GM12872 (cell line): ENCODE results near the gene CNGA1.

Source experiments
- TF ChIP-seq, protein P1 (sequence below): IDR thresholded peaks from 3 replicates; pipeline ENCODE4 v1.5.1; 2011; ENCODE audit warnings: low read depth, mild to moderate bottlenecking, low read length, moderate library complexity; ENCODE audit not compliant: insufficient read depth

Gene CNGA1

DNA sequence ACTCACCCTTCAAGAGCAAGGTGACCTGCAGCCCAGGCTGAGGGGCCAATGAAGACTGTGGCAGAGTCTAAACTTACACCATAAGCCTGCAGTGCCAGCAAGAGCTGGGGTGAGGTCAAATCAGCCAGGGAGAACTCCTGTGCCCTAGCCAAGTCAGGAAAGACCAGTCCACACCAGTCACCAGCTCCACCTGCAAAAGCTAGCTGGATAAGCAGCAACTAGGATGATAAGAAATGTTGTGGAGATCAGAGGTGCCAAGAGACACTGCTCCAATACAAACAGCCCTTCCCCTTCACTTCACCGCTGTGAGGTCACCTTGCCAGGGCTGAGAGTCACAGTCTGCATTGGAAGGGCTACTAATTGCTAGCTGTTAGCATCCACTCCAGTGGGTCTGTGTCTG is 31.4 kb upstream of the CNGA1 start:
- TF ChIP-seq, protein P1, sequence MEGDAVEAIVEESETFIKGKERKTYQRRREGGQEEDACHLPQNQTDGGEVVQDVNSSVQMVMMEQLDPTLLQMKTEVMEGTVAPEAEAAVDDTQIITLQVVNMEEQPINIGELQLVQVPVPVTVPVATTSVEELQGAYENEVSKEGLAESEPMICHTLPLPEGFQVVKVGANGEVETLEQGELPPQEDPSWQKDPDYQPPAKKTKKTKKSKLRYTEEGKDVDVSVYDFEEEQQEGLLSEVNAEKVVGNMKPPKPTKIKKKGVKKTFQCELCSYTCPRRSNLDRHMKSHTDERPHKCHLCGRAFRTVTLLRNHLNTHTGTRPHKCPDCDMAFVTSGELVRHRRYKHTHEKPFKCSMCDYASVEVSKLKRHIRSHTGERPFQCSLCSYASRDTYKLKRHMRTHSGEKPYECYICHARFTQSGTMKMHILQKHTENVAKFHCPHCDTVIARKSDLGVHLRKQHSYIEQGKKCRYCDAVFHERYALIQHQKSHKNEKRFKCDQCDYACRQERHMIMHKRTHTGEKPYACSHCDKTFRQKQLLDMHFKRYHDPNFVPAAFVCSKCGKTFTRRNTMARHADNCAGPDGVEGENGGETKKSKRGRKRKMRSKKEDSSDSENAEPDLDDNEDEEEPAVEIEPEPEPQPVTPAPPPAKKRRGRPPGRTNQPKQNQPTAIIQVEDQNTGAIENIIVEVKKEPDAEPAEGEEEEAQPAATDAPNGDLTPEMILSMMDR: no peak

DNA sequence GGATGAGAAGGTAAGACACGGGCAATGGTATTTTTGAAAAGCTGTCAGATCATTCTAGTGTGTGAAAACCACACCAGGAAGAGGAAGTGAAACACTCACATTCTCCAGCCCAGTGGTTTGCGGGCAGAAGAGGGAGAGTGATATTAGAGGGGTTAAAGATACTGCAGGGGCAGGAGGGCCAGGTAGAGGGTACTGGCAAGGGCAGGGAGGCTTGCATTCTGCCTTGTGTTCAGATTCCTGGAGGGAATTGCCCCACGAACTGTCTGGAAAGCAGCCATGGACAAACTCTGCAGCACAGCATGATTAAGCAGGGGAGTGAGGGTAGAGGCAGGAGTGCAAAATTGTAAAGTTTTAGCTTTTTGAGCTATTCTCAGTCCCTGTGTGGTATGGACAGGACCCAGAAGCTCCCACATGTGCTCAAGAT is 31.0 kb upstream of the CNGA1 start:
- TF ChIP-seq, protein P1: no peak

DNA sequence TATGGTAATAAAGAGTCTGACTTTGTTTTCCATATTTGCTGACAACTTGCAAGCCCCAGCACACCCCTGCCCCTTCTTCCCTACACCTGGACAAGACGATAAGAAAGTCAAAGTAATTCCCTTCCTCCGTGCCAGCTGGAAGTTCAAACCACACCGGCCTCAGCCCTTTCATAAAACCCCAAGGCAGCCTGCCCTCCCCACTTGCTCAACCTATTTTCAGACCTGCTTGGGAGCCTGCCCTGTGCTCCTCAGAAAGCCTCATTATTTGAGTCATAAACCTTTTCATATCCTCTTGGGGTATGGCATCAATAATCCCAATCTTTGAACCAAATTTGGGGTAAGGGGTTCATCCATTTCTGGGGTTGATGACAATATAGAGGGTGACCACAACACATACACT is 29.6 kb upstream of the CNGA1 start:
- TF ChIP-seq, protein P1: no peak

DNA sequence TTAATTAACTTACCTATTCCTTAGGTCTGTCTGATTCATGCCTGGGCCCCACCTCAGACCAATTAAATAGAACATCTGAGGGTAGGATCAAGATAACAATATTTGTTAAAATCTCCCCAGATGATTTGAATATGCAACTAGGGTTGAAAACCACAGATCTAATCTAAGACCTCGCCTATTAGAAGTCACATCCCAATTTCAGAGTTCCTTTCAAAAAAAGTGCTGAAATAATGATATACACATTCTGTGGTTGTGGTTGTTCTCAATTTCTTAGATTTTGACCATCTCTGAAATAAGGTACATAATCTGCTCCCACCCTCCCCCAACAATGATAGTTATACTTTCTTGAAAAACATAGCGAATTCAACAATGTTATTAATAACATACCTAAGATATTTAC is 27.8 kb upstream of the CNGA1 start:
- TF ChIP-seq, protein P1: no peak

DNA sequence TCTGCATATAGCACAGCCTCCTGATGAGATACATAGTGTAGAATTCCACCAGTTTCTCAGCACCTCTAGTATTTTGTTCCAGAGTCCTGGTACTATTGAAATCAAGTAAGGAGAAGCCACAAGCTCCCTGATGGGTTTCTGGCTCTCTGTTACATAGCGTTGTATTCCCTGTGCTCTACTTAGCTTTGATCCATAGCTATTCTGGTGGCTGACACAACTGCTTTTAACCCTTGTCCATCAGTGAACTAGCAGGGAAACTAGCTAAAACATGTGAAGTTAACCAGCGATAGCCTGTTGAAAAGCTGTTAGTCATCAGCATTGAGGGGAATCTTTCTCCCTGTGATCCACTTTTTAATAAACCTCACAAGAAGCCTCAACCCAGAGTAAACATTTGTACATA is 27.0 kb upstream of the CNGA1 start:
- TF ChIP-seq, protein P1: no peak

DNA sequence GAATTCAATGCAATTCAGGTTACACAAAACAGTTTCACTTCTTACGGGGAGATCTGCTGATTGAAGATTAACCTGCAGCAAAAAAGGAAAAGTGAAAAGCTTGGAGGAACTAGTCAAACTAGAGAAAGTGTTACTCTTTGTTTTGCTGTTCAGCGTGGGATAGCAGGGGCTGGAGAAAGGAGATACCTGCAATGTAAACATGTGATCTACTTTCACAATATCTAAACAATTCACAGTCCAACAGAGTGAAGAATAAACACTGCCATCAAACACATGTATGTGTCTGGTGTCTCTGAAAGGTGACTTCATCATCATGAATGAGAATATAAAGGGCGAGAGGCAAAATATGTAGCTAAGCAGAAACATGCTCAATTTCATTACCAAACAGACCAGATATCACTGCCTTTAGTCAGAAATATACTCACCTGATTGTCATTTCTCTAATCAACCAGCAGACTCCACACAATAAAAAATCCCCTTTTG is 26.5 kb upstream of the CNGA1 start:
- TF ChIP-seq, protein P1: no peak

DNA sequence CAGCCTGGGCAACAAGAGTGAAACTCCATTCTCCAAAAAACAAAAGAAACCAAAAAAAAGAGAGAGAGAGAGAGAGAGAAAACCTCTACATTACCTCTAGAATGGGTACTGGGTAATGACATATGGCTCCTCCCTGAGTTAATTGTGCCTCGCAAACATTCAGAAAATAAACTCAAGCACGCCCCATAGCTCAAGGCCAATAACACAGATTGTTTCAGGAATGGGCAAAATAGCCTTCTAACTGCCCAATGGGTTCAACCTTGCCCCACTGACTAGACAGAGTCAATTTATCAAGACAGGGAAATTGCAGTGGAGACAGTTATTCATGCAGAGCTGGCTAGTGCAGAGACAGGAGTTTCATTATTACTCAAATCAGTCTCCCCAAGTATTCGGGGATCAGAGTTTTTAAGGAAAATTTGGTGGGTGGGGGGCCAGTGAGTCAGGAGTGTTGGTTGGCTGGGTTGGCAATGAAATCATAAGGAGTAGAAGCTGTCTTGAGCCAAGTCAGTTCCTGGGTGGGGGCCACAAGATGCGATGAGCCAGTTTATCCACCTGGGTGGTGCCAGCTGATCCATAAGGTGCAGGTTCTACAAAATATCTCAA is 25.2 kb upstream of the CNGA1 start:
- TF ChIP-seq, protein P1: no peak
